ENCODE measurements around the gene TCF4. TPM values are rescaled to one million over a fixed set of nuclear protein-coding genes. Genes with fewer than 3 reads are reported as not detected.
A peak's percentile ranks its signal among the peaks of the same experiment; 100 is the strongest.

TCF4 gene
- total RNA-seq, 1 donor from 2014 or later = 143 TPM

- no peak for DNase-seq
- no peak overlapping the region for H3K27ac ChIP-seq
- TF ChIP-seq CTCF (IDR thresholded peaks at IDR 0.05) = no peak
- no peaks in the 10 kb centered on the region for H3K36me3 ChIP-seq
- no peak for ATAC-seq
- no peaks in the 10 kb centered on the region for H3K27me3 ChIP-seq
- H3K9me3 ChIP-seq = no peaks in the 10 kb centered on the region
- peak overlapping the region; percentile 9 for H3K4me3 ChIP-seq
- H3K4me1 ChIP-seq = peaks cover 16% of the 10 kb centered on the region
- intact Hi-C loops (cut with DNase I) = no loop called here
These were observed 181.5 kb downstream of the TCF4 start for GRCh38 chr18:55406451-55406991.

GRCh38 chr18:55405893-55406406 lies 182.0 kb downstream of the TCF4 start:
- TF ChIP-seq CTCF (IDR thresholded peaks at IDR 0.05) = peak; percentile 8
- H3K9me3 ChIP-seq = no peaks in the 10 kb centered on the region
- ATAC-seq = peak; percentile 59
- intact Hi-C loops (cut with DNase I) = no loop called here
- no peak overlapping the region for H3K27ac ChIP-seq
- H3K4me3 ChIP-seq = no peak overlapping the region
- peak; percentile 67 for DNase-seq
- H3K36me3 ChIP-seq = no peaks in the 10 kb centered on the region
- H3K27me3 ChIP-seq = no peaks in the 10 kb centered on the region
- peaks cover 16% of the 10 kb centered on the region for H3K4me1 ChIP-seq

- Histone ChIP-seq H3K27ac (peak overlapping the region; percentile 11), H3K4me1 (peaks cover 16% of the 10 kb centered on the region), H3K9me3 (no peaks in the 10 kb centered on the region), H3K36me3 (no peaks in the 10 kb centered on the region), H3K4me3 (no peak overlapping the region), H3K27me3 (no peaks in the 10 kb centered on the region)
- ATAC-seq = no peak
- intact Hi-C loops (cut with DNase I) = no loop called here
- no peak for TF ChIP-seq CTCF (IDR thresholded peaks at IDR 0.05)
- no peak for DNase-seq
These were observed 182.5 kb downstream of the TCF4 start for GRCh38 chr18:55405475-55405874.

GRCh38 chr18:55404832-55405465 lies 183.0 kb downstream of the TCF4 start:
- ATAC-seq = no peak
- no peak for DNase-seq
- H3K4me1 ChIP-seq = peaks cover 16% of the 10 kb centered on the region

GRCh38 chr18:55404136-55404830 lies 183.7 kb downstream of the TCF4 start:
- intact Hi-C loops (cut with DNase I) = no loop called here

More at GRCh38 chr18:55404832-55405465, 183.0 kb downstream of the TCF4 start:
- Histone ChIP-seq H3K27me3 (no peaks in the 10 kb centered on the region), H3K36me3 (no peaks in the 10 kb centered on the region), H3K9me3 (no peaks in the 10 kb centered on the region), H3K27ac (no peak overlapping the region), H3K4me3 (no peak overlapping the region)
- intact Hi-C loops (cut with DNase I) = no loop called here
- no peak for TF ChIP-seq CTCF (IDR thresholded peaks at IDR 0.05)

More at GRCh38 chr18:55404136-55404830, 183.7 kb downstream of the TCF4 start:
- no peak for TF ChIP-seq CTCF (IDR thresholded peaks at IDR 0.05)
- ATAC-seq (no peak), DNase-seq (no peak)
- H3K4me3 ChIP-seq = no peak overlapping the region
- H3K27me3 ChIP-seq = no peaks in the 10 kb centered on the region
- no peaks in the 10 kb centered on the region for H3K36me3 ChIP-seq
- peaks cover 16% of the 10 kb centered on the region for H3K4me1 ChIP-seq
- peak overlapping the region; percentile 69 for H3K27ac ChIP-seq
- H3K9me3 ChIP-seq = no peaks in the 10 kb centered on the region
